ENCODE measurements around the gene LCE1A.

LCE1A gene

GRCh38 chr1:152870831-152871730, 43.8 kb downstream of the LCE1A start:
- no peak for DNase-seq

GRCh38 chr1:152871731-152872126, 44.5 kb downstream of the LCE1A start:
- DNase-seq: no peak

- no peak for DNase-seq
These were observed 46.2 kb downstream of the LCE1A start for GRCh38 chr1:152873495-152873894.

DNA sequence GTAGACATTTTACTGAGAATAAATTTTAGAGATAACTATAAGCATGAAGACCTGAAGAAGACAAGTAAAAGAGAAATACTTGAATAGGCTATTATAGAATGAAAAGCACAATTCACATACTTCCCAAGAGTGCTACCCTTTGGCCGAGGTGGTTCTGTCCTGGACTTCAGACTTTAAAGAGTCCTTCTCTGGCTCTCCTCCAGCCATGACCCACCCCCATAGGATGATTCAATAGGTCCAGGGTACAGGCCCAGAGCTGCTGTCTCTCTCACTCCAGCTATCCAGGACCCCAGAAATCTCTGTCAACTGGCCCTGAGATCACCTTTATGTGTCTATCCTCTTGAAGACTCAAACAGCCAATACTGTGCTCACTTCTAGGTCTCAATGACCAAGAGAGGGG, 49.6 kb downstream of the LCE1A start:
- DNase-seq: no peak

Data from activated gamma-delta T cell (primary cell).